DMS53 treated with DMSO at 0.1 percent for 48 hours (cell line): ENCODE measurements around the gene PRDM16.

Source experiments
- DNase-seq: peaks from one replicate; lab custom pipeline; 2025; ENCODE audit not compliant: unreplicated experiment; lab: John Stamatoyannopoulos, UW

PRDM16 gene

GRCh38 chr1:3365523-3366125 lies 296.6 kb downstream of the PRDM16 start:
- no peak for DNase-seq

- DNase-seq = no peak
Measured at GRCh38 chr1:3366126-3367051, 297.4 kb downstream of the PRDM16 start.

- no peak for DNase-seq
Measured at GRCh38 chr1:3367376-3367775, 298.4 kb downstream of the PRDM16 start.

DNA sequence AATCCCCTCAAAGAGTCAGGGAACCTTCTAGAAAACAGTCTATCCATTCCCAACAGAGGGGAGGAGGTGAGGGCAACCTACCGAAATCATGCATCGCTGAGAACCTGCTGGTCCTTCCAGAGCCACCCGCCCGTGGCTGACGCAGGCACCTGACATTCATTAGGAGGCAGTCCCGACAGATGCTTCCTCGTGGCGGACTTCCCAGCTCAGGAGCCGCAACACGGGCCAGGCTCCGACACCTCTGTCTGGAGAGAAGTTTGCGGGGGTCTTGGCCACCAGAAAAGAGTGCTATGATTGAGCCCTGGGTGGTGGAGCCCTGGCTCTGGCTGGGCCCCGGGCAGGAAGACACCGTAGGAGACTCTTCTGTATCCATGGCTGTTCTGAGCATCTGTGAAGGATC lies 299.1 kb downstream of the PRDM16 start:
- DNase-seq = no peak

- no peak for DNase-seq
Measured at GRCh38 chr1:3368711-3369445, 299.9 kb downstream of the PRDM16 start.

GRCh38 chr1:3369446-3370076 lies 300.6 kb downstream of the PRDM16 start:
- DNase-seq = no peak

DNA sequence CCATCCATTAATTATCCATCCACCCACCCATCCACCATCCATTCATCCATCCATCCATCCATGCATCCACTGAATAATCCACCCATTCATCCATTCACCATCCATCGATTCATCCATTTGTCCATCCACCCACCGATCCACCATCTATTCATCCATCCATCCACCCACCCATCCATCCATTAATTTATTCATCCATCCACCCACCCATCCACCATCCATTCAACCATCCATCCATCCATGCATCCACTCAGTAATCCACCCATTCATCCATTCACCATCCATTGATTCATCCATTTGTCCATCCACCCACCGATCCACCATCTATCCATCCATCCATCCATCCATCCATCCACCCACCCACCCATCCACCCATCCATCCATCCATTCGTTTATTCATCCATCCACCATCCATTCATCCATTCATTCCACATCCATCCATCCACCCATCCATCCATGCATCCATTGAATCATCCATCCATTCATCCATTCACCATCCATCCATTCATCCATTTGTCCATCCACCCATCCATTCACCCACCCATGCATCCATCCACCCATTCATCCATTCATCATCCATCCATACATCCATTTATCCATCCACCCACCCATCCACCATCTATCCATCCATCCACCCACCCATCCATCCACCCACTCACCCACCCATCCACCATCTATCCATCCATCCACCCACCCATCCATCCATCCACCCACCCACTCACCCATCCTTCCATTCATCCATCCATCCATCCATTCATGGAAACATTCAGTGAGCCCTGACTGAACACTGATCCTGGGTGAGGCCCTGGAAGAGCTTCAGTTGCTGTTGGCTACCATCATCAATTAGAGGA lies 302.1 kb downstream of the PRDM16 start:
- DNase-seq = no peak

- no peak for DNase-seq
Measured at GRCh38 chr1:3372317-3372716, 303.3 kb downstream of the PRDM16 start.

GRCh38 chr1:3373175-3373574 lies 304.2 kb downstream of the PRDM16 start:
- DNase-seq = no peak

DNA sequence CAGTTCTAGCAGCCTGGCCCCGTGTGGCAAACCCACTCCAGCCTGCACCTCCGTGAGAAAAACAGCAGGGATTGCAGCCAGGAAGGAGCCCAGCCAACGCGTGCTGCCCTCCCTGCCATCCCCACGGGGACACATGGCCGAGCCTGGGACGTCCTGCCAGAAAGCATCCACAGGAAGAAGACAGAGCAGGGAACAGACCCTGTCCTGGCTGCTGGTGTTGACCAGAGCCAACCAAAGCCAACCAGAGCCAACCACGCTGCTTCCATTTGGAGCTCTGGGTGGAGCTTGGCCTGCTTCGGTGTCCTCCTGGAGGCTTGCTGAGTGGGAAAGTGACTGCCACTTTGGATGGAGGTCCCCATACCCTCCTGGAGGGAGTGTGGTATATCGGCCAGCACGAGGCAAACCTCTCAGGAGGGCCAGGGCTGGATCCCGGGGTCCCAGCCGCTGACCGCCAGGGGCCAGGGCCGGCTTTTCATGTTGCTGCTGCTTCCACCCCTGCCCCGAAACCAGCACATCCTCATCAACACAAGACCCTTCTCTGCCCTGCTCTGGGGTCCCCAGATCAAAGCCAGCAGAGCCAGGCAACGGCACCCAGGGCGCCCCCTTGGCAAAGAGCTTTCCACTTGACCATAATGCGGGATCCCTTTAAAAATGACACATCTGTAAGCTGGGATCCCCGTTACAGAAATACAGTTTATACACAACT lies 304.9 kb downstream of the PRDM16 start:
- no peak for DNase-seq

- DNase-seq = no peak
Measured at GRCh38 chr1:3375245-3375644, 306.2 kb downstream of the PRDM16 start.

GRCh38 chr1:3377166-3377565 lies 308.2 kb downstream of the PRDM16 start:
- no peak for DNase-seq

- DNase-seq = no peak
Measured at GRCh38 chr1:3377604-3378279, 308.7 kb downstream of the PRDM16 start.

DNA sequence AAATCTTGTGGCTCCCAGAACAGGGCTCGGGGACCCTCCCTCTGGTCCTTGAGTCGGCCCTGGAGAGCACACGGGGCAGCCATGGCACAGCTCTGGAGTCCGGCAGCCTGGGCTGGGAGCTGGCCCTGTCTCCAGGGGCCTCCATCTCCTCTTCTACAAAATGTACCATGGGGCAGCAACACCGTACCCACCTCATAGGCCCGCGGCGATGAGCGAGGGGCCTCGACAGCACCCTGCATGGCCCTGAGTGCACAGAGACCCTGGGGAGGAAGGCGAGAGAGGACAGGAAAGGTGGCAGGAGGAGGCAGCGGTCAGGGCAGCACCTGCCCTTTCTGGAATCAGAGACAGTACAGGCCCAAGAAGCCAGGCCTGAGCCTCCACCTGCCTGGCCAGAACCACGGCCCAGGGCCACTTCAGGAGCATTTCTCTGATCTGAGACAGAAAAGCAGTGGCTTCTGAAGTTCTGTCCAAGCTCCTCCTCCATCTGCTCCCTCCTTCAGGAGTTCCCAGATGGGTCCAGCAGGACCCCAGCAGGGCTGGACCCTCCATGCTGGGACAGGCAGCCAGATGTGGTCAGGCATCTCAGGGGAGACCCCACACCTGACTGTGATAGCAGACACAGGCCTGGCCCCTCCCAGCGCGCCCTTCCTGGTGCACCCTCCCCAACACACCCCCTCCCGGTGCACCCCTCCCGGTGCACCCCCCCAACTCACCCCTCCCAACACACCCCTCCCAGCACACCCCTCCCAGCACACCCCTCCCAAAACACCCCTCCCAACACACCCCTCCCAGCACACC lies 309.6 kb downstream of the PRDM16 start:
- DNase-seq = no peak

DNA sequence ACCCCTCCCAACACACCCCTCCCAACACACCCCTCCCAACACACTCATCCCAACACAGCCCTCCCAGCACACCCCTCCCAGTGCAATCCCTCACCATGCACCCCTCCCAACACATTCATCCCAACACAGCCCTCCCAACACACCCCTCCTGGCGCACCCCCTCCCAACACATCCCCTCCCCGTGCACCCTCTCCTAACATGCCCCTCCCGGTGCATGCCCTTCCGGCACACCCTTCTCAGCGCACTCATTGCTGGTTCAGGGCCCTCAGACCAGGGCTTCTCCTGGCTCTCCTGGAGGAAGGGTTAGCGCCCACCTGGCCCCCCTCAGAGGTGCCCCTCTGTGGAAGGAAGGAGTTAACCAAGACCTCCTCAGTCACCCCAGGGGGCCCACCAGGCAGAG lies 310.9 kb downstream of the PRDM16 start:
- DNase-seq = no peak

DNA sequence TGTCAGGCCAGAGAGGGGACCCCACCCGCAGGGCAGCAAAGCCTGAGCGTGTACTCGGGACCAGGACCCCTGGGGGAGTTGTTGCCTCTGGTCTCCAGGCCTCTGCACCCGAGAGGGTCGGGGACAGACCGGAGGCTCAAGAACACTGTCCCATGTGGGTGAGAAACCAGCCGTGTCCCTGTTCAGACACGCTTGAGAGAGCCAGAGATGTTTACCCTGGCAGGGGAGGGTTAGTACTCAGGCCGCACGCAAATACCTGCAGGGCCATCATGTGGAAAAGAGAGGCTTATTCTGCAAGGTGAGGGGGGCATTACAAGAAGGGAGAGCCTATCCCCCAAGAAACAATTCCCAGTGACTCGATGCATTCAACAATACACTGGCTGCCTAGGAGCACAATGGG lies 311.5 kb downstream of the PRDM16 start:
- DNase-seq = no peak

- no peak for DNase-seq
Measured at GRCh38 chr1:3381901-3382300, 312.9 kb downstream of the PRDM16 start.

GRCh38 chr1:3382326-3383057 lies 313.5 kb downstream of the PRDM16 start:
- DNase-seq = no peak
